GM12891 (cell line): ENCODE data around the gene GAREM2.

ENCODE experiments used
- POLR2A ChIP-seq: IDR thresholded peaks from 2 replicates; pipeline ENCODE4 v1.6.1; 2011; ENCODE audit warnings: low read depth, low read length, control low read depth
- POLR2AphosphoS5 ChIP-seq: IDR thresholded peaks from 2 replicates; pipeline ENCODE4 v1.6.1; 2011; ENCODE audit warnings: low read depth, low read length, control low read depth

DNA sequence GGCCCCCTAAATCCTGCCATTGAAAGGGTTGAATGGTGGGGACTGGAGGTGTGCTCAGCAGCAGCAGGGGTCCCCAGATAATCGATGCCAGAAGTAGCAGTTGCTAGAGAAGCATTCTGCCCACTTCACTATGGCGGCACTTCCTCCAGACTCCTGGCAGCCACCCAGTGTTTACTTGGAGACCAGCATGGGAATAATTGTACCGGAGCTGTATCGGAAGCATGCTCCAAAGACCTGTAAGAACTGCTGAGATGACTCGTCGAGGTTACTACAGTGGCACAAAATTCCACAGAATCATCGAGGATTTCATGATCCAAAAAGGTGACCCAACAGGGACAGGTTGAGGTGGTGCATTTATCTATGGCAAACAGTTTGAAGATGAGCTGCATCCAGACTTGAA lies 11.0 kb upstream of the GAREM2 start:
- no peak for TF ChIP-seq POLR2AphosphoS5
- no peak for TF ChIP-seq POLR2A
